NCI-H2029 (cell line): ENCODE results near the gene PHF12.
"Not testable (repeated sequence)": the region's sequence is repeated elsewhere in the genome, so short reads cannot be mapped to it uniquely, and the experiment has no call there.

ENCODE experiments used
- DNase-seq: peaks from one replicate; lab custom pipeline; 2025; lab: John Stamatoyannopoulos, UW

The PHF12 gene

GRCh38 chr17:28882154-28882895 lies 69.0 kb downstream of the PHF12 start:
- DNase-seq: no peak

GRCh38 chr17:28881533-28882056 lies 69.7 kb downstream of the PHF12 start:
- no peak for DNase-seq

- no peak for DNase-seq
These were observed 70.8 kb downstream of the PHF12 start for GRCh38 chr17:28880572-28880945.

GRCh38 chr17:28879886-28880571 lies 71.3 kb downstream of the PHF12 start:
- DNase-seq: no peak

GRCh38 chr17:28878981-28879380 lies 72.3 kb downstream of the PHF12 start:
- peak; percentile 5 for DNase-seq

- DNase-seq: no peak
These were observed 73.0 kb downstream of the PHF12 start for GRCh38 chr17:28878158-28878910.

GRCh38 chr17:28877150-28877711 lies 74.1 kb downstream of the PHF12 start:
- not testable (repeated sequence) for DNase-seq

- DNase-seq: no peak
These were observed 75.3 kb downstream of the PHF12 start for GRCh38 chr17:28875848-28876550.

GRCh38 chr17:28874750-28875149 lies 76.6 kb downstream of the PHF12 start:
- no peak for DNase-seq

GRCh38 chr17:28873839-28874238 lies 77.5 kb downstream of the PHF12 start:
- DNase-seq: no peak

- no peak for DNase-seq
These were observed 80.2 kb downstream of the PHF12 start for GRCh38 chr17:28871056-28871579.

- DNase-seq: no peak
These were observed 84.0 kb downstream of the PHF12 start for GRCh38 chr17:28867276-28867675.

- DNase-seq: no peak
These were observed 85.2 kb downstream of the PHF12 start for GRCh38 chr17:28865946-28866752.

- DNase-seq: no peak
These were observed 86.1 kb downstream of the PHF12 start for GRCh38 chr17:28864991-28865849.

- no peak for DNase-seq
These were observed 87.4 kb downstream of the PHF12 start for GRCh38 chr17:28863953-28864352.

GRCh38 chr17:28862561-28862960 lies 88.8 kb downstream of the PHF12 start:
- DNase-seq: no peak

GRCh38 chr17:28861393-28862203 lies 89.7 kb downstream of the PHF12 start:
- no peak for DNase-seq

GRCh38 chr17:28860363-28860808 lies 90.9 kb downstream of the PHF12 start:
- no peak for DNase-seq
